GM12865 (cell line): Measurements from ENCODE around the gene OR7A17.
A peak's percentile ranks its signal among the peaks of the same experiment; 100 is the strongest.

Experiments used
- DNase-seq: peaks from one replicate; pipeline ENCODE4 v3.0.0; 2010; ENCODE audit warnings: low read depth
- H3K4me3 ChIP-seq: 2 replicates; pipeline ENCODE4 v1.5.1; 2011; ENCODE audit warnings: mild to moderate bottlenecking, low read depth, low read length, control low read depth
- TF ChIP-seq, protein P1 (sequence below): IDR thresholded peaks from 2 replicates; pipeline ENCODE4 v1.5.1; 2011; ENCODE audit warnings: low read length, control low read depth, low read depth, inconsistent platforms; ENCODE audit not compliant: insufficient read depth; ENCODE audit errors: missing control alignments

The OR7A17 gene

GRCh38 chr19:14886032-14886431 is at the start of gene OR7A17:
OR7A17 (minus strand) TSS chr19:14886132; CDS start chr19:14881355, 4,777 bp downstream.
- TF ChIP-seq, protein P1, sequence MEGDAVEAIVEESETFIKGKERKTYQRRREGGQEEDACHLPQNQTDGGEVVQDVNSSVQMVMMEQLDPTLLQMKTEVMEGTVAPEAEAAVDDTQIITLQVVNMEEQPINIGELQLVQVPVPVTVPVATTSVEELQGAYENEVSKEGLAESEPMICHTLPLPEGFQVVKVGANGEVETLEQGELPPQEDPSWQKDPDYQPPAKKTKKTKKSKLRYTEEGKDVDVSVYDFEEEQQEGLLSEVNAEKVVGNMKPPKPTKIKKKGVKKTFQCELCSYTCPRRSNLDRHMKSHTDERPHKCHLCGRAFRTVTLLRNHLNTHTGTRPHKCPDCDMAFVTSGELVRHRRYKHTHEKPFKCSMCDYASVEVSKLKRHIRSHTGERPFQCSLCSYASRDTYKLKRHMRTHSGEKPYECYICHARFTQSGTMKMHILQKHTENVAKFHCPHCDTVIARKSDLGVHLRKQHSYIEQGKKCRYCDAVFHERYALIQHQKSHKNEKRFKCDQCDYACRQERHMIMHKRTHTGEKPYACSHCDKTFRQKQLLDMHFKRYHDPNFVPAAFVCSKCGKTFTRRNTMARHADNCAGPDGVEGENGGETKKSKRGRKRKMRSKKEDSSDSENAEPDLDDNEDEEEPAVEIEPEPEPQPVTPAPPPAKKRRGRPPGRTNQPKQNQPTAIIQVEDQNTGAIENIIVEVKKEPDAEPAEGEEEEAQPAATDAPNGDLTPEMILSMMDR = no peak

DNA sequence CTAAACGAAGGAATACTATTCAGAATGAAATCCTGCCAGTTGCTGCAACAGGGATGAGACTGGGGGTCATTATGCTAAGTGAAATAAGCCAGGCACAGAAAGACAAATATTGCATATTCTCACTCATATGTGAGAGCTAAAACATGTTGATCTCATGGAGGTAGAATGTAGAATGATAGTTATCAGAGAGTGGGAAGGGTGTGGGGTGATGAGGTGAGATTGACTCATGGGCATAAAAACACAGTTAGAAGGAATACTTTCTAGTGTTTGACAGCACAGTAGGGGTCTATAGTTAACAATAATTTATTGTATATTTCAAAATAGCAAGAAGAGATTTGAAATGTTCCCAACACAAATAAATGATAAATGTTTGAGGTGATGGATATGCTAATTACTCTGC is 47.6 kb upstream of the OR7A17 start:
- H3K4me3 ChIP-seq = no peak overlapping the region
- TF ChIP-seq, protein P1 = no peak
- no peak for DNase-seq

More at GRCh38 chr19:14886032-14886431, at the start of gene OR7A17:
- DNase-seq = no peak
- no peak within 1 kb of the TSS for H3K4me3 ChIP-seq

- TF ChIP-seq, protein P1 = no peak
- no peak overlapping the region for H3K4me3 ChIP-seq
- peak; percentile 3 for DNase-seq
These were observed 30.9 kb upstream of the OR7A17 start for GRCh38 chr19:14916848-14917247.

DNA sequence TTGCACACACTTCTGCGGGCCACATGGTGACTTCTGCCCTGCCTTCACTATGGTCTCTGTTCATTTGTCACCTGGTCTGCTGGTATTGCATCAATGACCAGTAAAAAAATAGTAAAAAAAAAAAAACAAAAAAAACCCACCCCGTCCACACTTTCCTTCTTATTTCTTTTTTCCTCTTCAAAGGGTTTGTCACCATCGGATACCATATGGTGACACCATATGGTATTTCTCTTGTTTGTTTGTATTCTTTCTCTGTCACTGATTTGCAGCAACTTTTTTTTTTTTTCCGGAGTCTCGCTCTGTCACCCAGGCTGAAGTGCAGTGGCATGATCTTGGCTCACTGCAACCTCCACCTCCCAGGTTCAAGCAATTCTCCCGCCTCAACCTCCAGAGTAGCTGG is 29.2 kb upstream of the OR7A17 start:
- no peak overlapping the region for H3K4me3 ChIP-seq
- DNase-seq = no peak
- TF ChIP-seq, protein P1 = no peak

GRCh38 chr19:14906711-14907110 is 20.8 kb upstream of the OR7A17 start:
- no peak for DNase-seq
- H3K4me3 ChIP-seq = no peak overlapping the region
- TF ChIP-seq, protein P1 = no peak

DNA sequence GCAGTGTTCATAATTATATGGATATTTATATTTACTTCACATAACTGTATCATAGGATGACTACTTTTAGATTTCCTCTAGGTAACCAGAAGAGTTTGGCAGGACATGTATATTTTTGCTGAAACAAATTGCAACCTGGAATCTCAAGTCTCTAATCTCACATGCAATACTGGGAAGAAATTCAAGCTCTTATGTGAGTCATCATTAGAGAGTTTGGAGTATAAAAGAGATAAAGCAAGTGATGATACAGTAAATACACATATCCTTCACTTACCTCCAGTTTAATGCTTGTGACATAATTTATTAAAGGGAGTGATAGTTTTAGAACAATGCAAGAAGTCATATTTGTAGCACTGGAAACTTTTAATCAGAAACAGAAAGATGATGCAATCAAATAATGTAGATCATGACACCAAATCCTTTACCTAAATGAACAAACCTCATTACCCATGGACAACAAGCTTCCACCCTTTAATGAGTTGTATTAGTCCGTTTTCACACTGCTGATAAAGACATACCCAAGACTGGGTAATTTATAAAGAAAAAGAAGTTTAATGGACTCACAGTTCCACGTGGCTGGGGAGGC is 15.8 kb upstream of the OR7A17 start:
- no peak overlapping the region for H3K4me3 ChIP-seq
- TF ChIP-seq, protein P1 = no peak
- no peak for DNase-seq

DNA sequence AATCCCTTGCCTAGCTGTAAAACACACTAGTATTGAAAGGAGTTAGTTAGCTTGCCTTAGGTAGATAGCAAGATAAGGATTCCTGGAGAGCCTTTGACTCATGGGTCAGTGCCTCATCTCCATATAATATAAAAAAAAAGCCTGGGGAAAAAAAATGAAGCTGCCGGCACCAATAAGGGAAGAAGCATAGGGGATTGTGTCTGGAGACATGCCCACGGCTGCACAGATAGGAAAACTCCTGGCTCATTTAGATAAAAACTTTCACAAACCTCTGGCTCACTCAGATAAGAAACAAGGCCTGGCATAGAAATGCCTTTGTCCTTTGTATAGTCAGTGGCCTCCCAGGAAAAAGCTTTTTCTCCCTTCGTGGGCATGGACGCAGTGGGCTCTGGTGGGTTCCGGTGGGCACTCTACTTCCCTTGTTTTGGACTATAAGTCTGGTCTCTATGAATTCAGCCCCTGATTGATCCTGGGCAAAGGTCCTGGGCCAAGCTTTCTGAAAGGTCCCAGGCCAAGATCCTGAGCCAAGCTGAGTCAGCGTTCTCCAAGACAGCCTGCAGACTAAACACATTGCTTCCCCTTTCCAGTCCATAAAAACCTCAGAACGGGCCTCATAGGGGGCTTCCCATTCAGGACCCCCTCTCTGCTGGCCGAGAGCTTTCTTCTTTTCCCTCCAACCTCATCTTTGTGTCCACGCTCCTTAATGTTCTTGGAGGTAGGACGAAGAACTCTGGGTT is 4.9 kb upstream of the OR7A17 start:
- H3K4me3 ChIP-seq = no peak overlapping the region
- no peak for DNase-seq
- TF ChIP-seq, protein P1 = no peak
